Nephron progenitor cell (in vitro differentiated cells): ENCODE measurements around the gene EPHA8.

ENCODE experiments used
- DNase-seq: peaks from one replicate; pipeline ENCODE4 v3.0.0; 2021
- H3K27ac Mint-ChIP-seq: 2 replicates; pipeline ENCODE4 v1.8.0; 2021; ENCODE audit warnings: mild to moderate bottlenecking, moderate library complexity, mixed read lengths
- H3K27me3 Mint-ChIP-seq: 2 replicates; pipeline ENCODE4 v1.8.0; 2021; ENCODE audit warnings: mild to moderate bottlenecking, low read depth, mixed read lengths; ENCODE audit not compliant: poor library complexity
- H3K36me3 Mint-ChIP-seq: 2 replicates; pipeline ENCODE4 v1.8.0; 2021; ENCODE audit warnings: low read depth, mixed read lengths
- H3K4me1 Mint-ChIP-seq: 2 replicates; pipeline ENCODE4 v1.8.0; 2021; ENCODE audit warnings: mixed read lengths
- H3K4me3 Mint-ChIP-seq: 2 replicates; pipeline ENCODE4 v1.8.0; 2021; ENCODE audit warnings: mild to moderate bottlenecking, moderate library complexity, mixed read lengths
- H3K9me3 Mint-ChIP-seq: 2 replicates; pipeline ENCODE4 v1.8.0; 2021; ENCODE audit warnings: mild to moderate bottlenecking, moderate library complexity, mixed read lengths
- CTCF ChIP-seq: fragments of 200-600 bp; sonication (generic); IDR thresholded peaks from 2 replicates; pipeline ENCODE4 v1.5.0; 2021; ENCODE audit warnings: antibody characterized with exemption

EPHA8 gene

GRCh38 chr1:22592051-22592450 lies 28.8 kb downstream of the EPHA8 start:
- Mint-ChIP-seq H3K36me3 (no peaks in the 10 kb centered on the region), H3K9me3 (no peaks in the 10 kb centered on the region), H3K27ac (no peak overlapping the region), H3K27me3 (peaks cover 83% of the 10 kb centered on the region), H3K4me1 (no peaks in the 10 kb centered on the region), H3K4me3 (no peak overlapping the region)
- DNase-seq: no peak
- TF ChIP-seq CTCF: no peak

- no peak for TF ChIP-seq CTCF
- H3K27ac Mint-ChIP-seq: no peak overlapping the region
- no peaks in the 10 kb centered on the region for H3K36me3 Mint-ChIP-seq
- no peaks in the 10 kb centered on the region for H3K9me3 Mint-ChIP-seq
- H3K27me3 Mint-ChIP-seq: peaks cover 80% of the 10 kb centered on the region
- H3K4me1 Mint-ChIP-seq: no peaks in the 10 kb centered on the region
- no peak overlapping the region for H3K4me3 Mint-ChIP-seq
- DNase-seq: no peak
Observed at GRCh38 chr1:22592919-22593790, 29.9 kb downstream of the EPHA8 start.

- H3K9me3 Mint-ChIP-seq: no peaks in the 10 kb centered on the region
- no peaks in the 10 kb centered on the region for H3K4me1 Mint-ChIP-seq
- peaks cover 87% of the 10 kb centered on the region for H3K27me3 Mint-ChIP-seq
- DNase-seq: no peak
- no peak overlapping the region for H3K4me3 Mint-ChIP-seq
- no peaks in the 10 kb centered on the region for H3K36me3 Mint-ChIP-seq
- no peak for TF ChIP-seq CTCF
- no peak overlapping the region for H3K27ac Mint-ChIP-seq
Observed at GRCh38 chr1:22594396-22594795, 31.1 kb downstream of the EPHA8 start.

DNA sequence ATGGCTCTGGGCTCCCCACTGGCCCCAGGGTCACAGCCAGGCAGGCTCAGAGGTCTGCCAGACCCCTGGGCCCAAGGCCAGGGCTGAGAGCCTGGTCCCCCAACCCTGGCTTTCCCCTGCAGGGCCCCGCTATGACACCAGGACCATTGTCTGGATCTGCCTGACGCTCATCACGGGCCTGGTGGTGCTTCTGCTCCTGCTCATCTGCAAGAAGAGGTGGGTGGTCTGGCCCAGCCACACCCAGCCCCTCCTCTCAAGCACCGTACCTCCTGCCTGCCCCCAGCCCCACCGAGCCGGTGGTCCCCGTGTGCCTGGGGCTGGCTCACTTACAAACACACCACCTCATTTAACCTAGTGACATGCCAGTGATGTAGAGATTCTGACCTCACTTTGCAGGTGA lies 31.8 kb downstream of the EPHA8 start:
- no peak for DNase-seq
- no peaks in the 10 kb centered on the region for H3K9me3 Mint-ChIP-seq
- no peak for TF ChIP-seq CTCF
- no peaks in the 10 kb centered on the region for H3K36me3 Mint-ChIP-seq
- H3K4me1 Mint-ChIP-seq: no peaks in the 10 kb centered on the region
- H3K27ac Mint-ChIP-seq: no peak overlapping the region
- peaks cover 85% of the 10 kb centered on the region for H3K27me3 Mint-ChIP-seq
- no peak overlapping the region for H3K4me3 Mint-ChIP-seq

GRCh38 chr1:22597301-22597965 lies 34.1 kb downstream of the EPHA8 start:
- H3K4me3 Mint-ChIP-seq: no peak overlapping the region
- no peak for DNase-seq
- no peaks in the 10 kb centered on the region for H3K4me1 Mint-ChIP-seq
- H3K27ac Mint-ChIP-seq: no peak overlapping the region
- no peak for TF ChIP-seq CTCF
- no peaks in the 10 kb centered on the region for H3K36me3 Mint-ChIP-seq
- H3K9me3 Mint-ChIP-seq: no peaks in the 10 kb centered on the region
- H3K27me3 Mint-ChIP-seq: peaks cover 72% of the 10 kb centered on the region
